Osteoblast (primary cell): Measurements from ENCODE around the gene TNFSF10. TPM values are rescaled to one million over a fixed set of nuclear protein-coding genes. Genes with fewer than 3 reads are reported as not detected.
"Not testable (repeated sequence)": the region's sequence is repeated elsewhere in the genome, so short reads cannot be mapped to it uniquely, and the experiment has no call there.

Experiments used
- DNase-seq: peaks from one replicate; pipeline ENCODE4 v3.0.0; 2011; ENCODE audit warnings: low spot score, mixed read lengths; ENCODE audit not compliant: insufficient read length; ENCODE audit errors: missing footprints
- H2AFZ ChIP-seq: 2 replicates; pipeline ENCODE4 v1.6.0; 2011; ENCODE audit warnings: mild to moderate bottlenecking, low read length
- H3K27ac ChIP-seq: 2 replicates; pipeline ENCODE4 v1.5.1; 2011; ENCODE audit warnings: mild to moderate bottlenecking, low read depth, low read length, moderate library complexity
- H3K27me3 ChIP-seq: 2 replicates; pipeline ENCODE4 v1.6.0; 2012; ENCODE audit warnings: mild to moderate bottlenecking, control low read depth, inconsistent platforms, low read length, moderate library complexity; ENCODE audit not compliant: insufficient read depth
- H3K36me3 ChIP-seq: 2 replicates; pipeline ENCODE4 v1.5.1; 2011; ENCODE audit warnings: mild to moderate bottlenecking, low read length, control low read depth, moderate library complexity; ENCODE audit not compliant: insufficient read depth
- H3K4me1 ChIP-seq: 2 replicates; pipeline ENCODE4 v1.5.1; 2011; ENCODE audit warnings: mild to moderate bottlenecking, low read length, control low read depth, moderate library complexity; ENCODE audit not compliant: insufficient read depth
- H3K4me2 ChIP-seq: 2 replicates; pipeline ENCODE4 v1.6.0; 2011; ENCODE audit warnings: mild to moderate bottlenecking, low read length; ENCODE audit not compliant: insufficient read depth
- H3K4me3 ChIP-seq: fragments of 200-600 bp; sonication (generic); 3 replicates; pipeline ENCODE4 v1.5.1; 2012; ENCODE audit warnings: mild to moderate bottlenecking, low read length, inconsistent platforms; ENCODE audit not compliant: insufficient read depth
- H3K79me2 ChIP-seq: 2 replicates; pipeline ENCODE4 v1.6.0; 2012; ENCODE audit warnings: mild to moderate bottlenecking, low read length, control low read depth, inconsistent platforms; ENCODE audit not compliant: insufficient read depth
- H3K9me3 ChIP-seq: 2 replicates; pipeline ENCODE4 v1.5.1; 2011; ENCODE audit warnings: low read depth, low read length, control low read depth
- H4K20me1 ChIP-seq: 2 replicates; pipeline ENCODE4 v1.6.0; 2012; ENCODE audit warnings: mild to moderate bottlenecking, low read length, control low read depth; ENCODE audit not compliant: insufficient read depth
- CTCF ChIP-seq: IDR thresholded peaks from 2 replicates; pipeline ENCODE4 v1.5.1; 2011; ENCODE audit warnings: mild to moderate bottlenecking, low read depth, low read length, moderate library complexity; ENCODE audit errors: extremely low read depth
- total RNA-seq: library from RNA; depleted of rRNA; stranded (reverse); fragments of >200 nt; gene quantifications from 2 replicates; pipeline ENCODE4 v1.2.3, GENCODE V29; 2012

Gene TNFSF10
- total RNA-seq, 1 donor: 4.0 TPM

DNA sequence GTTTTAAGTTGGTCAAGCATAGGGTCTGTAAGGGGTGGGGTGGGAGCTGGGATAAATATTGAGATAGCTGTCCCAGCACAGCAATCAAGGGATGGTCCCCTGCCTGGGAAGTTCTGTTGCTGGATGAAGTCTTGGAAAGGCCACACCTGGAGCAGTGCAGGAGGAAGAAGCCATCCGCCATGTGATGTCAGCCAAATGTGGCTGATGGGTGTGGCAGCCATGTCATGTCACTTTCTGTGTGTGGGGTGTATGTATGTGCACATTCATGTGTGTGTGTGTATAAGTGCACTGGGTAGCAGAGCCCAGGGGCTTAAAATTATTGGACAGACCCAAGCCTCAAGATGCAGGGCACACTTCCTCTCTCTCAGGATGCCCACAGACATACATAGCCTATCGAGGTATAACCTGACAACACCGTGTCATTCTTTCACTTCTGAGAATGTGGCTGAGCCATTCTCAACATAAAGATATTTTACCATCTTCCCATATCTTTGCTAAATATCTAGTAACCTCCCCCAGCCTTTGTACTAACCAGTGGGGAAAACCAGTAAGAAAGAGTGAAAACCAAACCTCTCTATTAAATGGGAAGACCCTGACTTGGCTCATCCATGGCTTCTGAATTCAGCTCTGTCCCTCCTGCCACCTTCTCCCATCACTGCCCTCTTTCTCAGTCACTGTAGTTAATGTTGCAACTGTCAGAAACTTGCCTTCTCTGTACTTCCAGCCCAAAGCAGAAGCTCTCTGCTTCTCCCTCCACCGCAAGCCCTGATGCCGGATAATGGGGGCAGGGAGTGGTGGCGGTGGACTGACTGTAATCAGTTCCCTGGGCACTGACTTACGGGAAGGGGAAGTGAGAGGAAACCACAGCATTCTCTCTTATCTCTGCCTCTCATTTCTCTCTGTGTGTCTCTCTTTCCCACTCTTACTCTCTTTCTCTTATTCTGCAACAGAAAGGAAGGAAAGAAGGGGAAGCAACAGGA lies 11.2 kb downstream of the TNFSF10 start:
- peak overlapping the region; percentile 58 for H3K4me2 ChIP-seq
- DNase-seq: no peak
- TF ChIP-seq CTCF: no peak
- no peaks in the 10 kb centered on the region for H3K9me3 ChIP-seq
- no peaks in the 10 kb centered on the region for H4K20me1 ChIP-seq
- H3K27ac ChIP-seq: no peak overlapping the region
- peaks cover 16% of the 10 kb centered on the region for H3K4me1 ChIP-seq
- no peak overlapping the region for H3K4me3 ChIP-seq
- peak overlapping the region; percentile 64 for H2AFZ ChIP-seq
- H3K79me2 ChIP-seq: no peaks in the 10 kb centered on the region
- no peaks in the 10 kb centered on the region for H3K27me3 ChIP-seq
- H3K36me3 ChIP-seq: no peaks in the 10 kb centered on the region

GRCh38 chr3:172506094-172506493 lies 17.1 kb downstream of the TNFSF10 start:
- no peak for DNase-seq
- H4K20me1 ChIP-seq: no peaks in the 10 kb centered on the region
- no peaks in the 10 kb centered on the region for H3K9me3 ChIP-seq
- no peak for TF ChIP-seq CTCF
- H3K27ac ChIP-seq: no peak overlapping the region
- peaks cover 4% of the 10 kb centered on the region for H3K4me1 ChIP-seq
- no peak overlapping the region for H3K4me3 ChIP-seq
- H3K79me2 ChIP-seq: no peaks in the 10 kb centered on the region
- no peaks in the 10 kb centered on the region for H3K27me3 ChIP-seq
- H3K4me2 ChIP-seq: peak overlapping the region; percentile 34
- H2AFZ ChIP-seq: no peak overlapping the region
- no peaks in the 10 kb centered on the region for H3K36me3 ChIP-seq

DNA sequence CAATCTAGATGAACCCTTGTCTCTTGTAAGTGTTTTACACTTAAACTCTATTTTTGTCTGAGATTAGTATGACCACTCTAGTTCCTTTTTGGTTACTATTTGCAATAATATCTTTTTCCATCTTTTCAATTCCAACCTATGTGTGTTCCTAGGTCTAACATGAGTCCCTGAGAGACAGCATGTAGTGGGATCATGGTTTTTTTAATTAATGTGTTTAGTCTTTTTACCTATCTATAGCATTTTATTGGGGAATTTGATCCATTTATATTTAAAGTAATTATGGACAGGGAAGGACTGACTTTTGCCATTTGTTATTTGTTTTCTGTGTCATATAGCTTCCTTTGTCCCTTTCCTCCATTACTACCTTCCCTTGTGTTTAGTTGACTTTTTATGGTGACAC lies 21.7 kb downstream of the TNFSF10 start:
- Histone ChIP-seq H3K27ac (no peak overlapping the region), H2AFZ (no peak overlapping the region), H3K4me1 (peaks cover 4% of the 10 kb centered on the region), H3K9me3 (no peaks in the 10 kb centered on the region), H3K79me2 (no peaks in the 10 kb centered on the region), H3K36me3 (no peaks in the 10 kb centered on the region), H4K20me1 (no peaks in the 10 kb centered on the region), H3K4me2 (no peak overlapping the region), H3K27me3 (peaks cover 6% of the 10 kb centered on the region), H3K4me3 (no peak overlapping the region)
- no peak for DNase-seq
- TF ChIP-seq CTCF: no peak

DNA sequence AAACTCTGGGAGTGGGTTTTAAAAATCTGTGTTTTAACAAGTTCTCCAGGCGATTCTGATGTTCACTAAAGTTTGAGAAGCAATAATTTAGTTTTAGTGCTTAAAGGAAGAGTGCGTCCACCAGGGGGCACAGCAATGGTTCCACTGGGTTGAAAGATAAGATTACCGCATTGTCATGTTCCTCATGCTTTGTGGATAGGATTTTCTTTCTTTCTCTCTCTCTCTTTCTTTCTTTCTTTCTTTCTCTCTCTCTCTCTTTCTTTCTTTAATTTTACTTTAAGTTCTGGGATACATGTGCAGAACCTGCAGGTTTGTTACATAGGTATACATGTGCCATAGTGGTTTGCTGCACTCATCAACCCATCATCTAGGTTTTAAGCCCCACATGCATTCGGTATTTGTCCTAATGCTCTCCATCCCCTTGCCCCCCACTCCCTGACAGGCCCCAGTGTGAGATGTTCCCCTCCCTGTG lies 33.0 kb downstream of the TNFSF10 start:
- not testable (repeated sequence) for H3K36me3 ChIP-seq, H3K4me1 ChIP-seq, H3K9me3 ChIP-seq, H3K27ac ChIP-seq, H4K20me1 ChIP-seq, H3K4me2 ChIP-seq, H3K79me2 ChIP-seq, H3K4me3 ChIP-seq, DNase-seq
- Histone ChIP-seq H3K27me3 (peaks cover 12% of the 10 kb centered on the region), H2AFZ (peak overlapping the region; percentile 70)
- peak; percentile 71 for TF ChIP-seq CTCF
